WERI-Rb-1 (cell line): ENCODE measurements around the gene SORCS1.

Experiments used
- DNase-seq: peaks from one replicate; pipeline ENCODE4 v3.0.0-alpha.2; 2020
- H3K27ac ChIP-seq: fragments of 250-450 bp; sonication (Bioruptor Pico); 2 replicates; pipeline ENCODE4 v1.5.1; 2020; ENCODE audit warnings: mild to moderate bottlenecking, moderate library complexity
- H3K27me3 ChIP-seq: fragments of 250-450 bp; sonication (Bioruptor Pico); 2 replicates; pipeline ENCODE4 v1.5.1; 2021; ENCODE audit warnings: mild to moderate bottlenecking, low read depth, moderate library complexity; ENCODE audit not compliant: insufficient read depth, severe bottlenecking
- H3K36me3 ChIP-seq: fragments of 250-450 bp; sonication (Bioruptor Pico); 2 replicates; pipeline ENCODE4 v1.5.1; 2020; ENCODE audit warnings: mild to moderate bottlenecking, moderate library complexity
- H3K4me3 ChIP-seq: 2 replicates; pipeline ENCODE4 v1.5.1; 2011; ENCODE audit warnings: low read depth, mild to moderate bottlenecking, control low read depth, low read length
- H3K9me3 ChIP-seq: fragments of 250-450 bp; sonication (Bioruptor Pico); 2 replicates; pipeline ENCODE4 v1.5.1; 2021; ENCODE audit warnings: mild to moderate bottlenecking, moderate library complexity; ENCODE audit not compliant: severe bottlenecking
- TF ChIP-seq, protein P1 (sequence below): IDR thresholded peaks from 2 replicates; pipeline ENCODE4 v1.5.1; 2011; ENCODE audit warnings: low read depth, mild to moderate bottlenecking, control low read depth, inconsistent platforms, low read length

SORCS1 gene

DNA sequence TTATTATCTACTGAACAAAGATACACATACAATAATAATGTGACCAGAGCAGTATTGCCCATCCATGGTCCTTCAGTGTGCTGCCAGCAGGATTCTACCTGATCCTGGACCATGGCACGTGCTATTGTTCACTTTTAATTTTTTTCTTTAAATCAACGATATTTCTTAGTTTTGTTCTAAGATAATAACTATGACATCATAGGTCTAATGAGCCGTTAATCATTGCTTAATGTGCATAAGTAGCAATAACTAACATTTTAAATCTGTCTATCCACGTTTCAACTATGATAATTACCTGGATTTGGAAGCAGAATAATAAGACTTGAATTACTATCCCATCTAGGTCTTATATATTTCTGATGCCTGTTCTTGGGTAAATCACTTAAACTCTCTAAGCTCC is 253.8 kb downstream of the SORCS1 start:
- no peaks in the 10 kb centered on the region for H3K36me3 ChIP-seq
- H3K27me3 ChIP-seq: no peaks in the 10 kb centered on the region
- TF ChIP-seq, protein P1, sequence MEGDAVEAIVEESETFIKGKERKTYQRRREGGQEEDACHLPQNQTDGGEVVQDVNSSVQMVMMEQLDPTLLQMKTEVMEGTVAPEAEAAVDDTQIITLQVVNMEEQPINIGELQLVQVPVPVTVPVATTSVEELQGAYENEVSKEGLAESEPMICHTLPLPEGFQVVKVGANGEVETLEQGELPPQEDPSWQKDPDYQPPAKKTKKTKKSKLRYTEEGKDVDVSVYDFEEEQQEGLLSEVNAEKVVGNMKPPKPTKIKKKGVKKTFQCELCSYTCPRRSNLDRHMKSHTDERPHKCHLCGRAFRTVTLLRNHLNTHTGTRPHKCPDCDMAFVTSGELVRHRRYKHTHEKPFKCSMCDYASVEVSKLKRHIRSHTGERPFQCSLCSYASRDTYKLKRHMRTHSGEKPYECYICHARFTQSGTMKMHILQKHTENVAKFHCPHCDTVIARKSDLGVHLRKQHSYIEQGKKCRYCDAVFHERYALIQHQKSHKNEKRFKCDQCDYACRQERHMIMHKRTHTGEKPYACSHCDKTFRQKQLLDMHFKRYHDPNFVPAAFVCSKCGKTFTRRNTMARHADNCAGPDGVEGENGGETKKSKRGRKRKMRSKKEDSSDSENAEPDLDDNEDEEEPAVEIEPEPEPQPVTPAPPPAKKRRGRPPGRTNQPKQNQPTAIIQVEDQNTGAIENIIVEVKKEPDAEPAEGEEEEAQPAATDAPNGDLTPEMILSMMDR: no peak
- H3K27ac ChIP-seq: peak overlapping the region; percentile 32
- H3K4me3 ChIP-seq: no peak overlapping the region
- no peaks in the 10 kb centered on the region for H3K9me3 ChIP-seq
- DNase-seq: no peak

DNA sequence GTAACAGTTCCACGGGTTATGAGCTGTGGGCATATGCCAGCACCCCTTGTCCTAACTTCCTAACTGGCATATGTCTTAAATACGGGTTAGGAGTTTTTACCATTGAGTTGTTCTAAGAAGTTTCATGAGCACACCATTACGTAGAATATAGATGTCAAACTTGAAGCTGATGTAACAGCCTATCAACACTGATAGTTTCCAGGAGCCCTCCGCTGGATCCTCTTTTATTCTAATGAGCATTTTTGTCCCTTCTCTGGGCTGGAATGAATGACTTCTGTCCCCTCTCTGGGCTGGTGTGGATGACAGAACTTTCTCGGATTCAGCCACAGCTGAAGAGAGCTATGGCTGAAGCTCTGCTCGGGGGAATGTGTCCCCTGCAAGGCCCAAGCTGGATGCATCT is 256.3 kb downstream of the SORCS1 start:
- no peaks in the 10 kb centered on the region for H3K9me3 ChIP-seq
- no peak overlapping the region for H3K4me3 ChIP-seq
- no peak for DNase-seq
- no peaks in the 10 kb centered on the region for H3K27me3 ChIP-seq
- H3K36me3 ChIP-seq: no peaks in the 10 kb centered on the region
- no peak overlapping the region for H3K27ac ChIP-seq
- TF ChIP-seq, protein P1: no peak

DNA sequence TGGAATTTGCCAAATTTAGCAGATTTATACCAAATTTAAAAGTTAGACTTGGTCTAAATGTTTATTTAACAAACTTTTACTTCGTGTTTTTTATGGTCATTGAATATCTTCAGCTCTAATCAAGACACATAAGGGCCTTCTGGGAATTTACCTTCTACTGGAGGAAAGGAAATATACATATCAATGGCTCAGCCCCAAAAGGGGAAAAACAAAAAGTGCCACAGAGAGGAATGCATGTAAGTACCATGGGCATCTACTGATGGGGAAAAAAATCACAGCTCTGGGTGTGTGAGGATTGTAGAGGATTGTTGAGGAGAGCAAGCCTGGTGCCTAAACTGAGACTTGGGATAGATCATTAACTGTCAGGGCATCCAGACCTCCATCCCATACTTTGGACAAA is 260.3 kb downstream of the SORCS1 start:
- DNase-seq: no peak
- TF ChIP-seq, protein P1: no peak
- Histone ChIP-seq H3K27me3 (no peaks in the 10 kb centered on the region), H3K4me3 (no peak overlapping the region), H3K27ac (no peak overlapping the region), H3K9me3 (no peaks in the 10 kb centered on the region), H3K36me3 (no peaks in the 10 kb centered on the region)

DNA sequence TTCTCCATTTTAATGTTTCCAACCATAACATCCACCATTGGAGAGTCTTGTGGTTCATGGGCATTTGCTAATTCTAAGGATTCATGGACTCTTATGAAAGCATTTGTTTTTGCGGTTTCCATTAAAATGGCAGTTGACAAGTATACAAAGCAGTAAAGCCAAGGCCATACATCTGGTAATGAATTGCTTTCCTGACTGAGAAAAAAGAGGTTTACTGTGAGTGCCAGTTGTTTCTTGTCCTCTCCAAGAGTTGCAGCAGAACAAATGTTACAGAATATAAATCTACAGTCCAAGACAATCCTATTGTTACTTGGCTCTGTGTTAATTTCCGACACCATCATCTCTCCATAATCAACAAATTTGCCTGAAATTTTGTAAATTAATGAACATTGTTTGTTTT is 261.3 kb downstream of the SORCS1 start:
- no peaks in the 10 kb centered on the region for H3K36me3 ChIP-seq
- no peak overlapping the region for H3K27ac ChIP-seq
- TF ChIP-seq, protein P1: no peak
- H3K27me3 ChIP-seq: no peaks in the 10 kb centered on the region
- H3K4me3 ChIP-seq: no peak overlapping the region
- H3K9me3 ChIP-seq: no peaks in the 10 kb centered on the region
- DNase-seq: no peak

DNA sequence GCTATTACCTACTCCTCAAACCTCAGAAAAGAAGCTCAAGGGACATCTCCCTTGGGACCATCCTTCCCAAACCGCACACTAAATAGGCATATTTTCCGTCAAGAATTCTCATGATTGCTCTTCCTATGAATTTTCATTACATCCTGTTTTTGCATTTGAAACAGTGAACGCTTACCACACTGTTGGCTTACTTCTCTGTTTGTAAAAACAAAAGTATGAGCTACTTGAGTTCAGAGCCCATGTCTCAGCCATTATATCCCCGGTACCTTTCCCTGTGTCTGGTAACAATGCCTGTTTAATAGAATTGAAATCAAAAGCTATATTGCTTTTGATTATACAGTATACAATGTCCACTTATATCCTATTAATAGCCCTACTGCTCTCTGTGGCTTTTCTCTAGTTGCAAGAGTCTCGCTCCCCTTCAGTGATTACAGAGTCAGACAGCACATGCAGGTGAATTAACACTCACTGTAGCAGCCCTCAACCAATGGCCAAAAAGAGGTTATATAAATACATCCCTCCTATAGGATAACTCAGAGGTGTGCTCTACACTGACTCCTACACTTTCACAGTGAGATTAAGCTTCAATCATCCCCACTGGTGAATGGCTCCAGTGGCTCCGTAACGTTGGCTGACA is 264.4 kb downstream of the SORCS1 start:
- DNase-seq: no peak
- TF ChIP-seq, protein P1: no peak

DNA sequence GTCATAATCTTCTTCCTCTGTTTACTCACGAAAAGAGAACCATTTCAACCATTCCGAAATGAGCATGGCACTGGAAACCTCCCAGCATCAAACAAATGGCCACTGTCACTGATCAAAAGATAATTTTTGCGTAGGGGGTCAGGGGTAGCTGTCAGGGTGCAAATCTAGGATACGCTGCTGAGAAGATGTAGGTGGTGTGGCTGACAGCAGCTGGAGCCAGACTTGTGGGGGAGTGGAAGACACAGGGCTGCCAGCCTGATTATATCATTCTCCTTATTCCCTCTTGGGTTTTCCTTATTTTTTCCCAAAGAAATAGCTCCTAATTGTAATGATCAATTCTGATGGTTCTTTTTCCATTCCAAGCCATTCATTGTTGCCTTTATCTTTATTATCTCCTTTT is 266.1 kb downstream of the SORCS1 start:
- no peak for DNase-seq

More for the DNA sequence above, 264.4 kb downstream of the SORCS1 start:
- no peak overlapping the region for H3K4me3 ChIP-seq
- no peaks in the 10 kb centered on the region for H3K9me3 ChIP-seq
- no peaks in the 10 kb centered on the region for H3K27me3 ChIP-seq
- no peaks in the 10 kb centered on the region for H3K36me3 ChIP-seq
- no peak overlapping the region for H3K27ac ChIP-seq

More for the DNA sequence above, 266.1 kb downstream of the SORCS1 start:
- Histone ChIP-seq H3K9me3 (no peaks in the 10 kb centered on the region), H3K27ac (no peak overlapping the region), H3K27me3 (no peaks in the 10 kb centered on the region), H3K4me3 (no peak overlapping the region), H3K36me3 (no peaks in the 10 kb centered on the region)
- TF ChIP-seq, protein P1: no peak
